HL-60 (cell line): ENCODE results near the gene SHROOM3.

Source experiments
- DNase-seq, 2 experiments: peaks; one replicate each; pipeline ENCODE4 v3.0.0-alpha.2; 2010 to 2020; ENCODE audit warnings: low read depth in 1 of 2, low spot score in 1 of 2
- H3K27ac ChIP-seq: fragments of 250-450 bp; sonication (Bioruptor Pico); replicated peaks from 2 replicates; pipeline ENCODE4 v1.5.1; 2020; ENCODE audit warnings: mild to moderate bottlenecking, moderate library complexity
- H3K27me3 ChIP-seq: fragments of 250-450 bp; sonication (Bioruptor Pico); 2 replicates; pipeline ENCODE4 v1.5.1; 2021; ENCODE audit warnings: mild to moderate bottlenecking, moderate library complexity; ENCODE audit not compliant: insufficient read depth, poor library complexity, severe bottlenecking
- H3K4me3 ChIP-seq: replicated peaks from 2 replicates; pipeline ENCODE4 v1.5.1; 2011; ENCODE audit warnings: mild to moderate bottlenecking, control low read depth, low read length; ENCODE audit not compliant: insufficient read depth
- GABPA ChIP-seq: IDR thresholded peaks from 2 replicates; pipeline ENCODE4 v1.6.1; 2012; ENCODE audit warnings: low read depth
- POLR2AphosphoS5 ChIP-seq: IDR thresholded peaks from 2 replicates; pipeline ENCODE4 v1.6.1; 2012; ENCODE audit warnings: low read depth
- SPI1 ChIP-seq: IDR thresholded peaks from 2 replicates; pipeline ENCODE4 v1.6.1; 2012; ENCODE audit warnings: low read depth, mild to moderate bottlenecking, borderline replicate concordance
- TF ChIP-seq, protein P1 (sequence below): IDR thresholded peaks from one replicate; pipeline ENCODE4 v1.5.1; 2011; ENCODE audit warnings: low read length, control low read depth, inconsistent platforms; ENCODE audit not compliant: insufficient read depth
- TF ChIP-seq, protein P2 (sequence below): IDR thresholded peaks from 2 replicates; pipeline ENCODE4 v1.6.1; 2012; ENCODE audit warnings: low read depth; ENCODE audit not compliant: insufficient replicate concordance

Gene SHROOM3

DNA sequence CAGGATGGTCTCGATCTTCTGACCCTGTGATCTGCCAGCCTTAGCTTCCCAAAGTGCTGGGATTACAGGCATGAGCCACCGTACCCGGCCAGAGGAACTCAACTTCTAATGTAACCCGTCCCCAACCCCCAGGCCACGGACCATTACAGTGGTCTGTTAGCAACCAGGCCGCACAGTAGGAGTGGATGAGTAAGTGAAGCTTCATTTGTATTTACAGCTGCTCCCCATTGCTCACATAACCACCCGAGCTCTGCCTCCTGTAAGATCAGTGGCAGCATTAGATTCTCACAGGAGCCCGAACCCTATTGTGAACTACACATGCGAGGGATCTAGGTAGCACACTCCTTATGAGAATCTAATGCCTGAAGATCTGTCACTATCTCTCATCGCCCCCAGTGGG, 119.6 kb downstream of the SHROOM3 start:
- Histone ChIP-seq H3K27me3 (no peaks in the 10 kb centered on the region), H3K4me3 (no peak overlapping the region), H3K27ac (no peak overlapping the region)
- TF ChIP-seq SPI1 = no peak
- no peak for TF ChIP-seq GABPA
- TF ChIP-seq, protein P1, sequence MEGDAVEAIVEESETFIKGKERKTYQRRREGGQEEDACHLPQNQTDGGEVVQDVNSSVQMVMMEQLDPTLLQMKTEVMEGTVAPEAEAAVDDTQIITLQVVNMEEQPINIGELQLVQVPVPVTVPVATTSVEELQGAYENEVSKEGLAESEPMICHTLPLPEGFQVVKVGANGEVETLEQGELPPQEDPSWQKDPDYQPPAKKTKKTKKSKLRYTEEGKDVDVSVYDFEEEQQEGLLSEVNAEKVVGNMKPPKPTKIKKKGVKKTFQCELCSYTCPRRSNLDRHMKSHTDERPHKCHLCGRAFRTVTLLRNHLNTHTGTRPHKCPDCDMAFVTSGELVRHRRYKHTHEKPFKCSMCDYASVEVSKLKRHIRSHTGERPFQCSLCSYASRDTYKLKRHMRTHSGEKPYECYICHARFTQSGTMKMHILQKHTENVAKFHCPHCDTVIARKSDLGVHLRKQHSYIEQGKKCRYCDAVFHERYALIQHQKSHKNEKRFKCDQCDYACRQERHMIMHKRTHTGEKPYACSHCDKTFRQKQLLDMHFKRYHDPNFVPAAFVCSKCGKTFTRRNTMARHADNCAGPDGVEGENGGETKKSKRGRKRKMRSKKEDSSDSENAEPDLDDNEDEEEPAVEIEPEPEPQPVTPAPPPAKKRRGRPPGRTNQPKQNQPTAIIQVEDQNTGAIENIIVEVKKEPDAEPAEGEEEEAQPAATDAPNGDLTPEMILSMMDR = no peak
- TF ChIP-seq, protein P2, sequence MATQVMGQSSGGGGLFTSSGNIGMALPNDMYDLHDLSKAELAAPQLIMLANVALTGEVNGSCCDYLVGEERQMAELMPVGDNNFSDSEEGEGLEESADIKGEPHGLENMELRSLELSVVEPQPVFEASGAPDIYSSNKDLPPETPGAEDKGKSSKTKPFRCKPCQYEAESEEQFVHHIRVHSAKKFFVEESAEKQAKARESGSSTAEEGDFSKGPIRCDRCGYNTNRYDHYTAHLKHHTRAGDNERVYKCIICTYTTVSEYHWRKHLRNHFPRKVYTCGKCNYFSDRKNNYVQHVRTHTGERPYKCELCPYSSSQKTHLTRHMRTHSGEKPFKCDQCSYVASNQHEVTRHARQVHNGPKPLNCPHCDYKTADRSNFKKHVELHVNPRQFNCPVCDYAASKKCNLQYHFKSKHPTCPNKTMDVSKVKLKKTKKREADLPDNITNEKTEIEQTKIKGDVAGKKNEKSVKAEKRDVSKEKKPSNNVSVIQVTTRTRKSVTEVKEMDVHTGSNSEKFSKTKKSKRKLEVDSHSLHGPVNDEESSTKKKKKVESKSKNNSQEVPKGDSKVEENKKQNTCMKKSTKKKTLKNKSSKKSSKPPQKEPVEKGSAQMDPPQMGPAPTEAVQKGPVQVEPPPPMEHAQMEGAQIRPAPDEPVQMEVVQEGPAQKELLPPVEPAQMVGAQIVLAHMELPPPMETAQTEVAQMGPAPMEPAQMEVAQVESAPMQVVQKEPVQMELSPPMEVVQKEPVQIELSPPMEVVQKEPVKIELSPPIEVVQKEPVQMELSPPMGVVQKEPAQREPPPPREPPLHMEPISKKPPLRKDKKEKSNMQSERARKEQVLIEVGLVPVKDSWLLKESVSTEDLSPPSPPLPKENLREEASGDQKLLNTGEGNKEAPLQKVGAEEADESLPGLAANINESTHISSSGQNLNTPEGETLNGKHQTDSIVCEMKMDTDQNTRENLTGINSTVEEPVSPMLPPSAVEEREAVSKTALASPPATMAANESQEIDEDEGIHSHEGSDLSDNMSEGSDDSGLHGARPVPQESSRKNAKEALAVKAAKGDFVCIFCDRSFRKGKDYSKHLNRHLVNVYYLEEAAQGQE = no peak
- no peak for TF ChIP-seq POLR2AphosphoS5
- no peak for DNase-seq

DNA sequence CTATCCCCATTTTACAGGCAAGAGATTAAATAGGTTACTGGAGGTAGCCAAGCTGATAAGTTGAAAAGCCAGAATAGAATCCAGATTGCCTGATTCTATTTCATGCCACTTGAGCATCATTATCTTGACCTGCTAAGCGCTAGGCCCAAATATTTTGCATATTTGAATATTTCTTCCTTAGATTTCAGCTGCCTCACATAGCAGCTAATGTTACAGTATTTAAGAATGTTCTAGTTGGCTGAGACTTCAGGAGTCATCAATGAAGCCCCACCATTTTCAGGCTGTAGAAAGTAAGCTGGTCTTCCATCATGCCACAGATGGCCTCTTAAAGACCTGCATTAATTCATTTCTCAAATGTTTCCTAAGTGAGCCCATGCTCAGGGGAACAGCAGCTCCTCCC, 121.4 kb downstream of the SHROOM3 start:
- no peak for TF ChIP-seq SPI1
- TF ChIP-seq, protein P1 = no peak
- TF ChIP-seq, protein P2 = no peak
- no peak for TF ChIP-seq POLR2AphosphoS5
- TF ChIP-seq GABPA = no peak
- DNase-seq = no peak
- Histone ChIP-seq H3K4me3 (no peak overlapping the region), H3K27ac (no peak overlapping the region), H3K27me3 (no peaks in the 10 kb centered on the region)

DNA sequence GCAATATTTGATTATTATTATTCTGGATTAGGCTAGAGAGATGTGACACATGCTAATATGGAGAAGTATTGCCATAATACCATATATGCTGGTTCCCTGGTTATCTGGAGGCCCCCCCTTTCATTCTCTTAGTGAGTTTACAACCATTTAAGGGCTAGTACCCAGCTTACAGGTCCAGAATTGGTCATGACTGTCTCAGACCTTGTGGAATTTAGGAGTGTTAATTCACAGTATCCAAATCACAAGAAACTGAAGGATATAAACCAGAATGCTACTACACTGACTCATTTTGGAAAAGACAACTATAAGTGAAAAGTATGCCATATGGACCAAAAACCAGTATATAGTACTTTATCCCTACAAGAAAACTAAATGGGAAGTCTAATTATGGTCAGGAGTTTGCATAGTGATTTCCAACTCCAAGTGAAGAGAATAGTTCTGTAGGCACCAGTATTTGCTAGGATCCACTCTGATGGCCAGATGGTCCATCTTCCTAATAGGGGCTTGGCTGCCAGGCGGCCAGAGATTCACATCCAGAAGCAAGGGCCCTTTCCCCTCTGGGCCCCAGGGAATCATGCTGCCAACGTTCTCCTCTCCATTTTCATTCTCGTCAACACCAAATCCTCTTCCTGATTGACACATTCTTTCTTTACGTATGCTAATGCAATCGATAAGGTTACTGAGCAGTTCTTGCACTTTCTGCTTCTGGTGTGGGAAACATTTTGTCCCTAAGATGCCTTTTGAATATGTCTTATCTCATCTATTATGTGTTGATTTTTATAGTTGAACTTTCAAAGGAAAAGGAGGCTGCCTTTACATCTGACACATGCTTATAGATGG, 123.6 kb downstream of the SHROOM3 start:
- H3K4me3 ChIP-seq = no peak overlapping the region
- no peak overlapping the region for H3K27ac ChIP-seq
- TF ChIP-seq, protein P1 = no peak
- TF ChIP-seq POLR2AphosphoS5 (no peak), GABPA (no peak), SPI1 (no peak)
- TF ChIP-seq, protein P2 = no peak
- H3K27me3 ChIP-seq = no peaks in the 10 kb centered on the region
- DNase-seq = no peak
